Measurements from ENCODE around the gene MST1. TPM values are rescaled to one million over a fixed set of nuclear protein-coding genes. Genes with fewer than 3 reads are reported as not detected.

The MST1 gene
- total RNA-seq, 1 donor from 2014 or later, result 2.7 TPM

DNA sequence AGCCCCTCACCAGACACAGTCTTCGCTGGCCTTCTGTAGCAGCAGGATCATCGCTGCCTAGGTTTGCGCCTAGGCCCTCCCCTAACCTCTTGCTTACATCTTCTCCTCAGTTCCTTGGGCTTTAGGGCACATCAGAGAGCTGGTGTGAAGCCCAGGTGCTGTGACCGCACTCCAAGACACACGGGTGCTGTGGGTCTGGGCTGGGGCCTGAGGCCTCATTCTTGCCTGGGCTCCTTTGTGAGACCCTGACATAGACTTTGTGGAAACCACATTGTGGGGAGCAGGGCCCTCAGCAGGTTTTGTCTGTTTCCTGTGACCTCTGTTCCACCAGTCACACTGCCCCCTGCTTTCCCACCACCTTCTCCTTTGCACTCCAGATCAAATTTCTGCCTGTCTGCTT is 22.2 kb upstream of the MST1 start:
- no peak overlapping the region for H3K27ac Mint-ChIP-seq

GRCh38 chr3:49709852-49710251 is 20.6 kb upstream of the MST1 start:
- DNase-seq (ENCODE audit: low spot score), result no peak
- H3K36me3 ChIP-seq, result no peaks in the 10 kb centered on the region

More for the DNA sequence above, 22.2 kb upstream of the MST1 start:
- Mint-ChIP-seq H3K36me3 (no peaks in the 10 kb centered on the region), H3K4me1 (no peaks in the 10 kb centered on the region), H3K4me3 (no peak overlapping the region), H3K27me3 (ENCODE audit: insufficient read depth, low read depth) (no peaks in the 10 kb centered on the region), H3K9me3 (no peaks in the 10 kb centered on the region)
- H3K79me2 ChIP-seq (ENCODE audit: low read depth), result no peaks in the 10 kb centered on the region
- no peak overlapping the region for H3K4me2 ChIP-seq
- TF ChIP-seq EZH2 (IDR thresholded peaks at IDR 0.05), result no peak
- no peak for TF ChIP-seq CTCF (IDR thresholded peaks at IDR 0.05)
- TF ChIP-seq EZH2phosphoT487 (IDR thresholded peaks at IDR 0.05), result no peak
- H4K20me1 ChIP-seq (ENCODE audit: low read depth), result no peaks in the 10 kb centered on the region
- H3K4me1 ChIP-seq, result no peaks in the 10 kb centered on the region
- DNase-seq (ENCODE audit: low spot score), result no peak
- H3F3A ChIP-seq (ENCODE audit: low read depth), result no peaks in the 10 kb centered on the region
- H3K27me3 ChIP-seq, result no peaks in the 10 kb centered on the region
- no peak overlapping the region for H3K4me3 ChIP-seq
- no peak overlapping the region for H2AFZ ChIP-seq (replicated peaks)
- no peaks in the 10 kb centered on the region for H3K9me3 ChIP-seq (ENCODE audit: low read depth)
- no peak overlapping the region for H3K9ac ChIP-seq
- H3K27ac ChIP-seq, result no peak overlapping the region
- H3K36me3 ChIP-seq, result no peaks in the 10 kb centered on the region

DNA sequence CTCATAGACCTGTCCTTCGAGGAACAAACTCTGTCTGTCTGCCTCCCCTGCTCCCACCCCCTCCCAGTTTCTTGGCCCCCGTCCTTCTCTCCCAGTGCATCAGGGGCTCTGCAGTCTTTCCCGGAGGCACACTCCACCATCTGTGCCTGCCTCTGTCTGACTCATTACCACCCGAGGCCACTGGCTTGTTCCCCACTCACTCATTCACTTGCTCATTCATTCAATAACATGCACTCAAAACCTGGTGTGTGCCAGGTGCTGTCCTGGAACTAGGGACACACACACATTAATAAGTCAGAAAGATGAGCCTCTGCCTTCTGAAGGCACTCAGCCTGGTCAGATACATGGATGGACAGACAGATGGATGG is 17.8 kb upstream of the MST1 start:
- Histone ChIP-seq H3K9ac (no peak overlapping the region), H2AFZ (replicated peaks) (no peak overlapping the region), H3F3A (ENCODE audit: low read depth) (no peaks in the 10 kb centered on the region), H4K20me1 (ENCODE audit: low read depth) (no peaks in the 10 kb centered on the region), H3K27me3 (no peaks in the 10 kb centered on the region), H3K4me1 (no peaks in the 10 kb centered on the region), H3K79me2 (ENCODE audit: low read depth) (no peaks in the 10 kb centered on the region), H3K4me2 (no peak overlapping the region), H3K9me3 (ENCODE audit: low read depth) (no peaks in the 10 kb centered on the region), H3K4me3 (no peak overlapping the region), H3K27ac (no peak overlapping the region), H3K36me3 (no peaks in the 10 kb centered on the region)
- no peak overlapping the region for H3K4me3 Mint-ChIP-seq
- TF ChIP-seq EZH2 (IDR thresholded peaks at IDR 0.05) (no peak), EZH2phosphoT487 (IDR thresholded peaks at IDR 0.05) (no peak), CTCF (IDR thresholded peaks at IDR 0.05) (no peak)
- no peak for DNase-seq (ENCODE audit: low spot score)
- H3K4me1 Mint-ChIP-seq, result no peaks in the 10 kb centered on the region
- H3K36me3 Mint-ChIP-seq, result peaks cover 2% of the 10 kb centered on the region
- peak overlapping the region; percentile 26 for H3K27ac Mint-ChIP-seq
- no peaks in the 10 kb centered on the region for H3K9me3 Mint-ChIP-seq
- H3K27me3 Mint-ChIP-seq (ENCODE audit: insufficient read depth, low read depth), result no peaks in the 10 kb centered on the region

More at GRCh38 chr3:49709852-49710251, 20.6 kb upstream of the MST1 start:
- Mint-ChIP-seq H3K27me3 (ENCODE audit: insufficient read depth, low read depth) (no peaks in the 10 kb centered on the region), H3K9me3 (no peaks in the 10 kb centered on the region), H3K4me1 (no peaks in the 10 kb centered on the region), H3K4me3 (no peak overlapping the region), H3K36me3 (no peaks in the 10 kb centered on the region), H3K27ac (no peak overlapping the region)
- H4K20me1 ChIP-seq (ENCODE audit: low read depth), result no peaks in the 10 kb centered on the region
- no peak overlapping the region for H3K9ac ChIP-seq
- no peaks in the 10 kb centered on the region for H3K9me3 ChIP-seq (ENCODE audit: low read depth)
- no peak for TF ChIP-seq EZH2 (IDR thresholded peaks at IDR 0.05)
- no peak for TF ChIP-seq EZH2phosphoT487 (IDR thresholded peaks at IDR 0.05)
- no peak for TF ChIP-seq CTCF (IDR thresholded peaks at IDR 0.05)
- no peak overlapping the region for H3K4me3 ChIP-seq
- H3K27me3 ChIP-seq, result no peaks in the 10 kb centered on the region
- H3F3A ChIP-seq (ENCODE audit: low read depth), result no peaks in the 10 kb centered on the region
- no peak overlapping the region for H2AFZ ChIP-seq (replicated peaks)
- no peak overlapping the region for H3K4me2 ChIP-seq
- H3K27ac ChIP-seq, result no peak overlapping the region
- H3K79me2 ChIP-seq (ENCODE audit: low read depth), result no peaks in the 10 kb centered on the region
- no peaks in the 10 kb centered on the region for H3K4me1 ChIP-seq
